Colon (tissue), 2 donors: Measurements from ENCODE around the gene GPR78.

Experiments used
- FAIRE-seq: peaks from 2 replicates; lab custom pipeline; 2012; peaks lifted over from hg19 to GRCh38; lab: Jason Lieb, UNC
- donor health status: control.
- donor health status: control.

Gene GPR78

GRCh38 chr4:8586671-8587468, 6.7 kb downstream of the GPR78 start:
- no peak for FAIRE-seq

GRCh38 chr4:8587469-8588195, 7.4 kb downstream of the GPR78 start:
- FAIRE-seq: no peak

GRCh38 chr4:8588196-8588470, 7.9 kb downstream of the GPR78 start:
- FAIRE-seq: no peak

GRCh38 chr4:8589336-8589735, 9.1 kb downstream of the GPR78 start:
- no peak for FAIRE-seq

- FAIRE-seq: no peak
Measured at GRCh38 chr4:8589823-8590545, 9.8 kb downstream of the GPR78 start.

GRCh38 chr4:8590546-8590880, 10.3 kb downstream of the GPR78 start:
- FAIRE-seq: no peak

- FAIRE-seq: no peak
Measured at GRCh38 chr4:8591114-8591513, 10.9 kb downstream of the GPR78 start.

- FAIRE-seq: no peak
Measured at GRCh38 chr4:8591626-8592365, 11.6 kb downstream of the GPR78 start.

- FAIRE-seq: no peak
Measured at GRCh38 chr4:8592366-8593263, 12.4 kb downstream of the GPR78 start, which contains the start of gene CPZ. TSS of gene CPZ (plus strand) at chr4:8592765. CDS start at chr4:8592834, 69 bp downstream.

GRCh38 chr4:8593264-8594096, 13.3 kb downstream of the GPR78 start:
- no peak for FAIRE-seq

- FAIRE-seq: no peak
Measured at GRCh38 chr4:8594097-8595038, 14.2 kb downstream of the GPR78 start.

GRCh38 chr4:8595237-8596087, 15.3 kb downstream of the GPR78 start:
- FAIRE-seq: no peak

GRCh38 chr4:8596891-8597290, 16.7 kb downstream of the GPR78 start:
- no peak for FAIRE-seq

GRCh38 chr4:8597319-8597718, 17.1 kb downstream of the GPR78 start:
- FAIRE-seq: no peak

- no peak for FAIRE-seq
Measured at GRCh38 chr4:8597791-8598190, 17.6 kb downstream of the GPR78 start.

- no peak for FAIRE-seq
Measured at GRCh38 chr4:8598391-8599090, 18.3 kb downstream of the GPR78 start.

GRCh38 chr4:8599091-8599460, 18.9 kb downstream of the GPR78 start:
- FAIRE-seq: no peak

GRCh38 chr4:8599657-8600056, 19.5 kb downstream of the GPR78 start:
- FAIRE-seq: no peak
